ENCODE data around the gene LILRB3. TPM values are rescaled to one million over a fixed set of nuclear protein-coding genes. Genes with fewer than 3 reads are reported as not detected.
"Not testable (repeated sequence)": the region's sequence is repeated elsewhere in the genome, so short reads cannot be mapped to it uniquely, and the experiment has no call there.

Gene LILRB3
- total RNA-seq, 2 donors from 2014 or later: 0.85 to 1.8 TPM

- not testable (repeated sequence) for H3K4me1 Mint-ChIP-seq; ATAC-seq (replicated peaks); H3K27me3 Mint-ChIP-seq; H3K4me3 Mint-ChIP-seq; H3K9me3 Mint-ChIP-seq; H3K27ac Mint-ChIP-seq
- H3K36me3 Mint-ChIP-seq (ENCODE audit: low read depth): peaks cover 49% of the 10 kb centered on the region
Observed at GRCh38 chr19:54194463-54194862, 28.3 kb downstream of the LILRB3 start.

GRCh38 chr19:54193011-54193410, 29.8 kb downstream of the LILRB3 start:
- peaks cover 7% of the 10 kb centered on the region for H3K4me1 Mint-ChIP-seq
- no peaks in the 10 kb centered on the region for H3K27me3 Mint-ChIP-seq
- H3K9me3 Mint-ChIP-seq: no peaks in the 10 kb centered on the region
- ATAC-seq (replicated peaks): no peak
- H3K4me3 Mint-ChIP-seq: peak overlapping the region; percentile 87
- no peak overlapping the region for H3K27ac Mint-ChIP-seq
- H3K36me3 Mint-ChIP-seq (ENCODE audit: low read depth): peaks cover 50% of the 10 kb centered on the region

GRCh38 chr19:54191811-54192453, 30.9 kb downstream of the LILRB3 start:
- H3K27me3 Mint-ChIP-seq: no peaks in the 10 kb centered on the region
- peak overlapping the region; percentile 87 for H3K4me3 Mint-ChIP-seq
- peak overlapping the region; percentile 79 for H3K27ac Mint-ChIP-seq
- H3K36me3 Mint-ChIP-seq (ENCODE audit: low read depth): peaks cover 56% of the 10 kb centered on the region
- H3K9me3 Mint-ChIP-seq: no peaks in the 10 kb centered on the region
- H3K4me1 Mint-ChIP-seq: peaks cover 15% of the 10 kb centered on the region
- ATAC-seq (replicated peaks): no peak

- Mint-ChIP-seq H3K27me3 (no peaks in the 10 kb centered on the region), H3K4me1 (peaks cover 15% of the 10 kb centered on the region), H3K27ac (peak within 1 kb of the TSS; percentile 96), H3K36me3 (ENCODE audit: low read depth) (peaks cover 62% of the 10 kb centered on the region), H3K9me3 (no peaks in the 10 kb centered on the region), H3K4me3 (peak within 1 kb of the TSS; percentile 87)
- ATAC-seq (replicated peaks): peak; percentile 30
Observed at GRCh38 chr19:54191011-54191810, 31.6 kb downstream of the LILRB3 start, which contains the start of gene TSEN34. Gene TSEN34 (plus strand): TSS chr19:54191308. CDS start chr19:54191365, 57 bp downstream.

GRCh38 chr19:54190503-54191010, 32.2 kb downstream of the LILRB3 start:
- Mint-ChIP-seq H3K4me3 (peak overlapping the region; percentile 87), H3K27ac (peak overlapping the region; percentile 96), H3K9me3 (no peaks in the 10 kb centered on the region), H3K36me3 (ENCODE audit: low read depth) (peaks cover 61% of the 10 kb centered on the region), H3K4me1 (peaks cover 15% of the 10 kb centered on the region), H3K27me3 (no peaks in the 10 kb centered on the region)
- peak; percentile 68 for ATAC-seq (replicated peaks)

GRCh38 chr19:54189735-54190502, 32.9 kb downstream of the LILRB3 start:
- Mint-ChIP-seq H3K27ac (peak overlapping the region; percentile 96), H3K9me3 (no peaks in the 10 kb centered on the region), H3K4me1 (peaks cover 15% of the 10 kb centered on the region), H3K36me3 (ENCODE audit: low read depth) (peaks cover 60% of the 10 kb centered on the region), H3K27me3 (no peaks in the 10 kb centered on the region), H3K4me3 (peak overlapping the region; percentile 87)
- ATAC-seq (replicated peaks): peak; percentile 65

GRCh38 chr19:54189145-54189734, 33.6 kb downstream of the LILRB3 start, which contains the start of gene MBOAT7:
Gene MBOAT7 (minus strand): TSS chr19:54189580. CDS start chr19:54188508, 1,072 bp downstream.
- Mint-ChIP-seq H3K4me1 (peaks cover 15% of the 10 kb centered on the region), H3K27me3 (no peaks in the 10 kb centered on the region), H3K27ac (peak within 1 kb of the TSS; percentile 96), H3K36me3 (ENCODE audit: low read depth) (peaks cover 56% of the 10 kb centered on the region), H3K9me3 (no peaks in the 10 kb centered on the region), H3K4me3 (peak within 1 kb of the TSS; percentile 87)
- peak; percentile 7 for ATAC-seq (replicated peaks)

GRCh38 chr19:54188215-54188871, 34.5 kb downstream of the LILRB3 start:
- H3K9me3 Mint-ChIP-seq: no peaks in the 10 kb centered on the region
- H3K27ac Mint-ChIP-seq: peak overlapping the region; percentile 93
- ATAC-seq (replicated peaks): no peak
- H3K4me1 Mint-ChIP-seq: peaks cover 15% of the 10 kb centered on the region
- H3K36me3 Mint-ChIP-seq (ENCODE audit: low read depth): peaks cover 56% of the 10 kb centered on the region
- no peaks in the 10 kb centered on the region for H3K27me3 Mint-ChIP-seq
- peak overlapping the region; percentile 87 for H3K4me3 Mint-ChIP-seq

- Mint-ChIP-seq H3K36me3 (ENCODE audit: low read depth) (peaks cover 45% of the 10 kb centered on the region), H3K9me3 (no peaks in the 10 kb centered on the region), H3K27me3 (no peaks in the 10 kb centered on the region), H3K27ac (peak overlapping the region; percentile 93), H3K4me3 (peak overlapping the region; percentile 87), H3K4me1 (peaks cover 14% of the 10 kb centered on the region)
- no peak for ATAC-seq (replicated peaks)
Observed at GRCh38 chr19:54186934-54187381, 35.8 kb downstream of the LILRB3 start.

- no peak overlapping the region for H3K4me3 Mint-ChIP-seq
- ATAC-seq (replicated peaks): no peak
- no peaks in the 10 kb centered on the region for H3K27me3 Mint-ChIP-seq
- no peaks in the 10 kb centered on the region for H3K9me3 Mint-ChIP-seq
- peak overlapping the region; percentile 93 for H3K27ac Mint-ChIP-seq
- H3K4me1 Mint-ChIP-seq: peaks cover 9% of the 10 kb centered on the region
- peaks cover 41% of the 10 kb centered on the region for H3K36me3 Mint-ChIP-seq (ENCODE audit: low read depth)
Observed at GRCh38 chr19:54186351-54186750, 36.5 kb downstream of the LILRB3 start.

- H3K27ac Mint-ChIP-seq: no peak overlapping the region
- no peaks in the 10 kb centered on the region for H3K27me3 Mint-ChIP-seq
- no peaks in the 10 kb centered on the region for H3K9me3 Mint-ChIP-seq
- H3K4me3 Mint-ChIP-seq: no peak overlapping the region
- peaks cover 64% of the 10 kb centered on the region for H3K36me3 Mint-ChIP-seq (ENCODE audit: low read depth)
- no peak for ATAC-seq (replicated peaks)
- peaks cover 9% of the 10 kb centered on the region for H3K4me1 Mint-ChIP-seq
Observed at GRCh38 chr19:54183431-54183830, 39.4 kb downstream of the LILRB3 start.

GRCh38 chr19:54181894-54182293, 40.9 kb downstream of the LILRB3 start:
- H3K4me1 Mint-ChIP-seq: not testable (repeated sequence)

GRCh38 chr19:54180691-54181091, 42.1 kb downstream of the LILRB3 start:
- no peaks in the 10 kb centered on the region for H3K4me1 Mint-ChIP-seq
- H3K9me3 Mint-ChIP-seq: no peaks in the 10 kb centered on the region
- no peak for ATAC-seq (replicated peaks)
- no peak overlapping the region for H3K27ac Mint-ChIP-seq
- no peaks in the 10 kb centered on the region for H3K27me3 Mint-ChIP-seq
- H3K4me3 Mint-ChIP-seq: no peak overlapping the region
- peaks cover 61% of the 10 kb centered on the region for H3K36me3 Mint-ChIP-seq (ENCODE audit: low read depth)

More at GRCh38 chr19:54181894-54182293, 40.9 kb downstream of the LILRB3 start:
- H3K27me3 Mint-ChIP-seq; ATAC-seq (replicated peaks); H3K9me3 Mint-ChIP-seq; H3K4me3 Mint-ChIP-seq; H3K27ac Mint-ChIP-seq: not testable (repeated sequence)
- peaks cover 62% of the 10 kb centered on the region for H3K36me3 Mint-ChIP-seq (ENCODE audit: low read depth)

All from activated T-helper 17 cell treated with anti-CD3 and anti-CD28 coated beads, Interleukin-2, amount 50 U/mL, for 72 hours (primary cell).